K562 (cell line): ENCODE data around the gene ZSWIM7. TPM values are rescaled to one million over a fixed set of nuclear protein-coding genes. Genes with fewer than 3 reads are reported as not detected.

Experiments
- ATAC-seq: fragments of 200-7000 bp; cut with Tn5 transposase; 3 replicates; pipeline ENCODE4 v1.9.1; 2020; ENCODE audit warnings: moderate library complexity
- BruUV-seq: library from RNA; stranded (reverse); fragments of 400-500 nt; replicated peaks from 2 replicates; lab custom pipeline; 2021; lab: Mats Ljungman, UMichigan
- CTCF ChIA-PET: fragments of 300-600 bp; formaldehyde crosslinking; extraction: SDS; loops from one replicate; lab custom pipeline; 2021; ENCODE audit warnings: low intra/inter-chr PET ratio; lab: Yijun Ruan, JAX
- POLR2A ChIA-PET: fragments of 300-600, 350-650 bp; sonication (Branson Sonifier 250); formaldehyde crosslinking; extraction: SDS; loops from one replicate; lab custom pipeline; 2021; ENCODE audit warnings: antibody characterized with exemption, inconsistent platforms; lab: Yijun Ruan, JAX
- DNase-seq, 4 experiments: peaks; one replicate each; pipeline versions ENCODE4 v3.0.0 to v3.0.0-alpha.2; 2011 to 2018; ENCODE audit warnings: low spot score in 3 of 4, mixed read lengths in 3 of 4; ENCODE audit errors: extremely low read depth in 1 of 4
- FAIRE-seq: peaks from 2 replicates; lab custom pipeline; 2011; peaks lifted over from hg19 to GRCh38; lab: Jason Lieb, UNC
- H2AFZ ChIP-seq: 2 replicates; pipeline ENCODE4 v1.6.0; 2011; ENCODE audit warnings: low read depth, low read length, control low read depth, inconsistent platforms
- H3K27ac ChIP-seq: fragments of 200-600 bp; 3 replicates; pipeline ENCODE4 v1.8.0; 2011; ENCODE audit warnings: low read depth, mild to moderate bottlenecking, control low read depth, inconsistent platforms, low read length, moderate library complexity, mixed read lengths; ENCODE audit errors: extremely low read depth
- H3K27me3 ChIP-seq, 2 experiments: fragments of 300-600 bp in 1 of 2; 2 replicates in 1 of 2; 3 replicates in 1 of 2; pipeline versions ENCODE4 v1.6.0 to v1.8.0; 2011; ENCODE audit warnings: inconsistent platforms in 2 of 2, low read length in 2 of 2, mild to moderate bottlenecking in 1 of 2, mixed read lengths in 1 of 2, moderate library complexity in 1 of 2; ENCODE audit not compliant: control insufficient read depth in 2 of 2, insufficient read depth in 2 of 2
- H3K36me3 ChIP-seq: fragments of 300-600 bp; 3 replicates; pipeline ENCODE4 v1.8.0; 2011; ENCODE audit warnings: mild to moderate bottlenecking, low read length, inconsistent platforms; ENCODE audit not compliant: control insufficient read depth, insufficient read depth
- H3K4me1 ChIP-seq, 2 experiments: fragments of 200-600 bp in 1 of 2; replicated peaks in 1 of 2; 2 replicates in 1 of 2; 3 replicates in 1 of 2; pipeline versions ENCODE4 v1.5.1 to v1.8.0; 2011; ENCODE audit warnings: inconsistent platforms in 2 of 2, low read length in 2 of 2, mild to moderate bottlenecking in 1 of 2, mixed read lengths in 1 of 2, moderate library complexity in 1 of 2; ENCODE audit not compliant: control insufficient read depth in 2 of 2, insufficient read depth in 2 of 2
- H3K4me2 ChIP-seq: 2 replicates; pipeline ENCODE4 v1.6.1; 2011; ENCODE audit warnings: low read length, control low read depth, inconsistent platforms, mixed read lengths; ENCODE audit not compliant: insufficient read depth
- H3K4me3 ChIP-seq: fragments of 200-600 bp; sonication (generic), shearing (Covaris generic); 2 replicates; pipeline ENCODE4 v1.5.1; 2016; ENCODE audit warnings: control low read depth, inconsistent platforms
- H3K79me2 ChIP-seq: fragments of 200-600 bp; 3 replicates; pipeline ENCODE4 v1.8.0; 2011; ENCODE audit warnings: low read length, inconsistent platforms; ENCODE audit not compliant: control insufficient read depth, insufficient read depth
- H3K9ac ChIP-seq, 2 experiments: 2 replicates each; pipeline versions ENCODE4 v1.6.0 to v1.6.1; 2011; ENCODE audit warnings: low read depth in 2 of 2, low read length in 2 of 2, control low read depth in 1 of 2, inconsistent platforms in 1 of 2, mild to moderate bottlenecking in 1 of 2, mixed read lengths in 1 of 2; ENCODE audit not compliant: insufficient read depth in 1 of 2
- H3K9me1 ChIP-seq: one replicate; pipeline ENCODE4 v1.6.0; 2011; ENCODE audit warnings: inconsistent platforms, mild to moderate bottlenecking, low read length, moderate library complexity; ENCODE audit not compliant: control insufficient read depth, insufficient read depth
- H3K9me3 ChIP-seq: replicated peaks from 2 replicates; pipeline ENCODE4 v1.5.1; 2011; ENCODE audit warnings: low read depth, low read length, inconsistent platforms; ENCODE audit not compliant: control insufficient read depth, insufficient read depth
- H4K20me1 ChIP-seq: replicated peaks from 2 replicates; pipeline ENCODE4 v1.6.1; 2011; ENCODE audit warnings: low read length, inconsistent platforms, mixed read lengths; ENCODE audit not compliant: control insufficient read depth, insufficient read depth
- BCLAF1 ChIP-seq, 2 experiments: fragments of 450-650 bp in 1 of 2; IDR thresholded peaks; 2 replicates each; pipeline ENCODE4 v1.6.1; 2011 to 2017; ENCODE audit warnings: low read depth in 2 of 2, antibody characterized with exemption in 1 of 2, borderline replicate concordance in 1 of 2, low read length in 1 of 2, mild to moderate bottlenecking in 1 of 2, mixed read lengths in 1 of 2; ENCODE audit not compliant: control insufficient read depth in 1 of 2
- CBFA2T3 ChIP-seq: fragments of 450-650 bp; IDR thresholded peaks from 2 replicates; pipeline ENCODE4 v1.6.1; 2017
- MYC ChIP-seq, 2 experiments: fragments of 250-450 bp in 1 of 2; sonication (Bioruptor Pico) in 1 of 2; IDR thresholded peaks; 2 replicates each; pipeline versions ENCODE4 v1.5.1 to v1.6.1; 2012 to 2021; ENCODE audit warnings: low read depth in 2 of 2, borderline replicate concordance in 1 of 2, improper control_type of control experiment in 1 of 2, low read length in 1 of 2, mild to moderate bottlenecking in 1 of 2, moderate library complexity in 1 of 2
- NEUROD1 ChIP-seq: fragments of 150-350 bp; IDR thresholded peaks from 2 replicates; pipeline ENCODE4 v1.6.1; 2014; ENCODE audit warnings: borderline replicate concordance, low read length, low read depth; ENCODE audit not compliant: partially characterized antibody
- PKNOX1 ChIP-seq: fragments of 450-650 bp; IDR thresholded peaks from 2 replicates; pipeline ENCODE4 v1.6.1; 2016
- SREBF2 ChIP-seq: sonication (generic); formaldehyde crosslinking; IDR thresholded peaks from 2 replicates; pipeline ENCODE4 v1.4.0; 2020; ENCODE audit warnings: mild to moderate bottlenecking, missing genetic modification reagents
- ZFX ChIP-seq: sonication (generic); formaldehyde crosslinking; IDR thresholded peaks from 2 replicates; pipeline ENCODE4 v1.8.0; 2022; ENCODE audit warnings: mild to moderate bottlenecking, missing genetic modification reagents, moderate library complexity
- ZNF324 ChIP-seq: fragments of 250-450 bp; sonication (Bioruptor Pico); IDR thresholded peaks from 2 replicates; pipeline ENCODE4 v1.4.0; 2020; ENCODE audit warnings: mild to moderate bottlenecking
- WGBS: fragments of 100-300 bp; shearing (Covaris generic); methylation state at CpG from one replicate; pipeline ENCODE4 v1.1.6; 2016; ENCODE audit warnings: low coverage, mixed read lengths; ENCODE audit not compliant: insufficient coverage; ENCODE audit errors: missing lambda C conversion rate; 5-methylcytosine and 5-hydroxymethylcytosine counted together
- in situ Hi-C: fragments of 300-500 bp; cut with MboI; formaldehyde crosslinking; loops from 4 replicates; pipeline ENCODE4 v1.15.0; 2018; ENCODE audit warnings: inconsistent platforms, mixed read lengths
- intact Hi-C: fragments of 100-400 bp; cut with micrococcal nuclease; formaldehyde crosslinking; loops from 2 replicates; pipeline ENCODE4 v1.14.2; 2022
- polyA plus RNA-seq, 8 experiments: library from polyadenylated mRNA; depleted of rRNA in 4 of 8; stranded (reverse) in 5 of 8; unstranded in 3 of 8; fragments of >200 nt; fragmentation: Nextera tagmentation in 2 of 8; fragmentation: Illumina TruSeq in 1 of 8; extraction: Ambion mirVana in 2 of 8; extraction: Trizol in 1 of 8; gene quantifications; 2 replicates each; pipeline versions ENCODE4 v1.2.1 to v1.2.3, GENCODE V29; 2011 to 2014; ENCODE audit warnings: inconsistent platforms in 1 of 8, missing spikeins in 1 of 8
- total RNA-seq, 7 experiments: library from RNA; depleted of rRNA in 6 of 7; stranded (reverse); fragments of >200 nt in 6 of 7; fragmentation: Illumina TruSeq in 2 of 7; extraction: Trizol in 2 of 7; gene quantifications; 2 replicates each; pipeline versions ENCODE4 v1.2.1 to v1.2.3, GENCODE V29; 2011 to 2021; ENCODE audit warnings: low replicate concordance in 1 of 7

Gene ZSWIM7
- total and polyA plus RNA-seq, 9 of the 15 experiments (the other 6 are each of a cell fraction or from before 2014, with no cell fraction given): 5.9 to 18.7 (median 9.5) TPM

- H3K4me2 ChIP-seq: peak overlapping the region; percentile 43
- peaks cover 19 to 38% of the 10 kb centered on the region in 2 experiments for H3K4me1 ChIP-seq
- no peaks in the 10 kb centered on the region for H3K9me3 ChIP-seq
- ATAC-seq (peak; percentile 35), DNase-seq (no peak), FAIRE-seq (no peak)
- TF ChIP-seq SREBF2 (no peak), BCLAF1 (IDR thresholded peaks at IDR 0.05; ENCODE audit: borderline replicate concordance in 1 of 2, control insufficient read depth in 1 of 2, low read depth in 2 of 2, low read length in 1 of 2) (no peak), PKNOX1 (peak; percentile 67), ZNF324 (CRISPR knock-in tag) (no peak), CBFA2T3 (no peak), MYC (IDR thresholded peaks at IDR 0.05; ENCODE audit: low read depth, low read length) (no peak), MYC (CRISPR knock-in tag; IDR thresholded peaks at IDR 0.05; ENCODE audit: borderline replicate concordance, low read depth) (no peak), ZFX (CRISPR knock-in tag) (peak; percentile 22; the same call in 1 of the 2 replicates), NEUROD1 (no peak)
- CTCF ChIA-PET: no interaction called here
- H3K9ac ChIP-seq: peak overlapping the region in 1 of 2 experiments; percentile 77; a peak in 2 of 4 replicates
- H3K27me3 ChIP-seq: no peaks in the 10 kb centered on the region
- 47% methylated on average over 6 of the region's 13 CpGs for WGBS
- no peak overlapping the region; the same call in 1 of the 2 replicates for H2AFZ ChIP-seq
- POLR2A ChIA-PET: no interaction called here
- peaks cover 54% of the 10 kb centered on the region for H3K79me2 ChIP-seq
- BruUV-seq: no TSS peak
- H3K36me3 ChIP-seq: peaks cover 9% of the 10 kb centered on the region; the same call in 2 of the 3 replicates
- intact Hi-C loops: no loop called here
- H3K27ac ChIP-seq: peak overlapping the region; percentile 22; the same call in 1 of the 3 replicates
- H4K20me1 ChIP-seq: no peaks in the 10 kb centered on the region
- in situ Hi-C loops: loop anchor here (25.0 kb wide), 1 partner anchor 704 kb away; the partner anchor contains the start of gene PMP22
- H3K9me1 ChIP-seq: no peaks in the 10 kb centered on the region
- H3K4me3 ChIP-seq: no peak overlapping the region
Observed at GRCh38 chr17:15966183-15966878, 33.2 kb downstream of the ZSWIM7 start.
